ENCODE results near the gene HAUS5.

HAUS5 gene, protein sequence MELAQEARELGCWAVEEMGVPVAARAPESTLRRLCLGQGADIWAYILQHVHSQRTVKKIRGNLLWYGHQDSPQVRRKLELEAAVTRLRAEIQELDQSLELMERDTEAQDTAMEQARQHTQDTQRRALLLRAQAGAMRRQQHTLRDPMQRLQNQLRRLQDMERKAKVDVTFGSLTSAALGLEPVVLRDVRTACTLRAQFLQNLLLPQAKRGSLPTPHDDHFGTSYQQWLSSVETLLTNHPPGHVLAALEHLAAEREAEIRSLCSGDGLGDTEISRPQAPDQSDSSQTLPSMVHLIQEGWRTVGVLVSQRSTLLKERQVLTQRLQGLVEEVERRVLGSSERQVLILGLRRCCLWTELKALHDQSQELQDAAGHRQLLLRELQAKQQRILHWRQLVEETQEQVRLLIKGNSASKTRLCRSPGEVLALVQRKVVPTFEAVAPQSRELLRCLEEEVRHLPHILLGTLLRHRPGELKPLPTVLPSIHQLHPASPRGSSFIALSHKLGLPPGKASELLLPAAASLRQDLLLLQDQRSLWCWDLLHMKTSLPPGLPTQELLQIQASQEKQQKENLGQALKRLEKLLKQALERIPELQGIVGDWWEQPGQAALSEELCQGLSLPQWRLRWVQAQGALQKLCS

DNA sequence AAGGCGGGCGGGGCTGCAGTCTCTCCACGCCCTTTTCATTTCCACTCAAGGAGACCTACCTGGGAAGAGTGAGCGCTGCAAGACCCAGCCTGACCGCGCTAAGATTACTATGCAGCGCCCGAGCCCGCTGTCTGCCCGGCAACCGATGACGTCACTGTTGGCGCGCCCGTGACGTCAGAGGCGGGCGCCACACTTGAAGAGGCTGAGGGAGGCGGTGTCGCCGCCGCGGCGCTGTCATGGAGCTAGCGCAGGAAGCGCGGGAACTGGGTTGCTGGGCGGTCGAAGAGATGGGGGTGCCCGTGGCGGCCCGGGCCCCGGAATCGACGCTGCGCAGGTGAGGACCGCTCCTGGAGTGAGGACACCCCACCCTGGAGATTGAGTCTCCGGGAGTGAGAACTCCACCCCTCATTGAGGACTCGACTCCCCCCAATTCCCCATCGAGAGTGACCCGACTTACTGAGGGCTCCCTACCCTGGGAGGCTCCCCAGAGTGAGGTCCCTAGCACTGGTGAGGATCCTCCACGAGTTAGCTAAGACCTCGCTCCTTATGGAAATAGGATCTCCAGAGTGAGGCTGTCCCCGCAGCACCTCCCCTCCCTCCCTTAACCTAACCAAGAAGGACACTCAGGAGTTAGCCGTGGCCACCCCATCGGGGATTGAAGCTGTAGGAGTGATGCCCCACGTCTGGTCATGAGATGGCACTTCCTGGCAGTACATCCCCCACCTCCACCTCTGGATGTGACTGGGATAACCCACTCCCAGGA is at the start of gene HAUS5:
TSS of gene HAUS5 (plus strand) at position 177 of the 763 bp plus-strand sequence. CDS start at position 237, 60 bp downstream.
- H3K4me3 ChIP-seq (ENCODE audit: low read depth in 1 of 2, low read length in 2 of 2): peak within 1 kb of the TSS; percentile 87 to 97
- peak within 1 kb of the TSS; percentile 89 to 94 for H3K9ac ChIP-seq (ENCODE audit: low read depth in 1 of 2, low read length in 2 of 2)
- peaks cover 12% of the 10 kb centered on the region in 2 donors for H3K4me1 ChIP-seq (ENCODE audit: control insufficient read depth in 1 of 2, insufficient read depth in 2 of 2, low read length in 2 of 2)
- H3K27ac ChIP-seq (ENCODE audit: low read depth, low read length): no peak within 1 kb of the TSS
- H3K36me3 ChIP-seq (ENCODE audit: control insufficient read depth in 1 of 2, insufficient read depth in 2 of 2, low read length in 2 of 2): no peaks in the 10 kb centered on the region
- no peaks in the 10 kb centered on the region for H3K27me3 ChIP-seq (ENCODE audit: control insufficient read depth in 1 of 2, insufficient read depth in 2 of 2, low read length in 2 of 2)
- no peaks in the 10 kb centered on the region for H3K9me3 ChIP-seq (ENCODE audit: control insufficient read depth in 1 of 2, low read length in 2 of 2)

DNA sequence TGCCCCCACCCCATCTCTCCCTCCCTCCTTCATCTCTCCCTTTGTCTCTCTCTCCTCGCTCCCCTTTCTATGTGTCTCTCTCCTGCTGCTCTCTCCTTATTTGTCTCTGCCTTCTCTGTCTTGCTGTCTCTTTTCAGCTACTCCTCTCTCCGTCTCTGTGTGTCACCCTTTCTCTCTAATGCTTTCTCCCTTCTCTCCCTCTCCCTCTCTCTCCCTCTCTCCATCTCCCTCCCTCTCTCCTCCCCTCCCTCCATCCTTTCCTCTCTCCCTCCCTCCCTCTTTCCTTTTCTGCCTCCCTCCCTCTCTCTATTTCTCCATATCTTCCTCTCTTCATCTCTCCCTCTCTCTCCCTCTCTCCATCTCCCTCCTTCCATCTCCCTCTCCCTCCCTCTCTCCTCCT is 49.8 kb upstream of the HAUS5 start:
- Histone ChIP-seq H3K9me3 (ENCODE audit: control insufficient read depth in 1 of 2, low read length in 2 of 2) (no peaks in the 10 kb centered on the region), H3K27ac (ENCODE audit: low read depth, low read length) (no peak overlapping the region), H3K4me1 (ENCODE audit: control insufficient read depth in 1 of 2, insufficient read depth in 2 of 2, low read length in 2 of 2) (peaks cover 0 to 3% of the 10 kb centered on the region in 2 donors), H3K9ac (ENCODE audit: low read depth in 1 of 2, low read length in 2 of 2) (no peak overlapping the region), H3K36me3 (ENCODE audit: control insufficient read depth in 1 of 2, insufficient read depth in 2 of 2, low read length in 2 of 2) (no peaks in the 10 kb centered on the region), H3K4me3 (ENCODE audit: low read depth in 1 of 2, low read length in 2 of 2) (no peak overlapping the region), H3K27me3 (ENCODE audit: control insufficient read depth in 1 of 2, insufficient read depth in 2 of 2, low read length in 2 of 2) (peaks cover 20 to 26% of the 10 kb centered on the region in 2 donors)

DNA sequence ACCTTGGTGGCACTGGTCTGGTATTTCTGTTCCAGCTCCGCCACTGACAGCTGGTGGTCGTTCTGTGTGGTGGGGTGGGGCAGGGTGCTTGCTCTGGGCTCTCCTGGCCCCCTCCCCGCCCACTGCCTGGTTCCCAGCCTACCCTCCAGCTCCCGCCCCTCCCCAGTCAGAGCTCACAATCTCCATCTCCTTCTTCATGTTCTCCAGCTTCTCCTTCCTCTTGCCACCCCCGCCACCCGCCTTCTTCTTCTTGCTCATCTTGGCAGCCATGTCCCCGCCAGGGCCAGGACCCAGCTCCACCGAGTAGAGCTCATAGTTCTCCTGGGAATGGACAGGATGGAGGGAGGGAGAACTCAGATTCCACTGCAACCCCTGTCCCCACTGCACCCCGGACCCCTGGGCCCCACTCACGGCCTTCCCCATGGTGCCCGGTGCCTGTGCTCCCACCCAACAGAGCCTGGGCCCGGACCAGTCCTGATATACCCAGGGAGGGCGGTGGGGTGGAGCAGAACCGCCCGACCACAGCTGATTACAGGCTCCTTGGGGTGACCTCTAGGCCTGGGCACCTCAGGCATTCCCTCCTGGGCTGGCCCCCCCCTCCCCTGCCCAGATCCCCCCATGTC is 49.2 kb upstream of the HAUS5 start, which contains the start of gene ATP4A:
TSS of gene ATP4A (minus strand) at position 452 of the 623 bp plus-strand sequence. CDS start at position 423, 29 bp downstream.
- Histone ChIP-seq H3K9ac (ENCODE audit: low read depth in 1 of 2, low read length in 2 of 2) (no peak within 1 kb of the TSS), H3K27ac (ENCODE audit: low read depth, low read length) (no peak within 1 kb of the TSS), H3K27me3 (ENCODE audit: control insufficient read depth in 1 of 2, insufficient read depth in 2 of 2, low read length in 2 of 2) (peaks cover 20 to 26% of the 10 kb centered on the region in 2 donors), H3K36me3 (ENCODE audit: control insufficient read depth in 1 of 2, insufficient read depth in 2 of 2, low read length in 2 of 2) (no peaks in the 10 kb centered on the region), H3K4me1 (ENCODE audit: control insufficient read depth in 1 of 2, insufficient read depth in 2 of 2, low read length in 2 of 2) (no peaks in the 10 kb centered on the region), H3K9me3 (ENCODE audit: control insufficient read depth in 1 of 2, low read length in 2 of 2) (no peaks in the 10 kb centered on the region), H3K4me3 (ENCODE audit: low read depth in 1 of 2, low read length in 2 of 2) (no peak within 1 kb of the TSS)

DNA sequence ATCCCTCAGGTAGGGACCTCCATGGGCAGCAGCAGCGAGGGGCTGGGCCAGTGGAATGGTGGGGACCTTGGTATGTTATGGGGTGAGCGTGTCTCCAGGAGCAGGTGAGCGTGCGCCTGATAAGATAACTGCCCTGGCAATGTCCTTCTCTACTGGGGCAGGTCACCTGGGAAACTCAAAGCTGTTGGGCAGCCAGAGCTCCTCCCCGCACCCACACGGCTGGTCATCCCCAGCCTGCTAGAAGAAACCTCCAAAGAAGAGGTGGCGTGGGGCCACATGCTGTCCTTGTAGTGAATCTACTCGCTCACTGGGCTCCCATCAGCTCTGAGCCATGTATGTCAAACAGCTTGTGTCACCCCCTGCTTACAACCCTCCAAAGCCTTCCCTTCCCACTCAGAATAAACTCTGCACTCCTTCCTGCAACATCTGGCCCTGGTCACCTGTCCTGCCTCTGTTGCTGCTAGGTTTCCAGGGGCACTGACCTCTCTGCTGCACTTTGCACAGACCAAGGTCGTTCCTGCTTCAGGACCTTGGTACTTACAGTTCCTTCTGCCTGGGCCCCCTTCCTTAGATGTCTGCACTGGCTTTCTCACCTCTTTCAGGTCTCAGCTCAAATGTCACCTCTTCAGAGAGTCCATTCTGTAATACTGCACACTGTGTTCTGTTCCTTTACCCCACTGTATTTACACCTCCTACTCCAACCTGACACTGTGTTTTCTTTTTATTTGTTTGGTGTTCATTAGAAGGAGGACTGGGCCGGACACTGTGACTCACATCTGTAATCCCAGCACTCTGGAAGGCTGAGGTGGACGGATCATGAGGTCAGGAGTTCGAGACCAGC is 47.3 kb upstream of the HAUS5 start:
- Histone ChIP-seq H3K27me3 (ENCODE audit: control insufficient read depth in 1 of 2, insufficient read depth in 2 of 2, low read length in 2 of 2) (peaks cover 8 to 11% of the 10 kb centered on the region in 2 donors), H3K36me3 (ENCODE audit: control insufficient read depth in 1 of 2, insufficient read depth in 2 of 2, low read length in 2 of 2) (no peaks in the 10 kb centered on the region), H3K9me3 (ENCODE audit: control insufficient read depth in 1 of 2, low read length in 2 of 2) (no peaks in the 10 kb centered on the region)

DNA sequence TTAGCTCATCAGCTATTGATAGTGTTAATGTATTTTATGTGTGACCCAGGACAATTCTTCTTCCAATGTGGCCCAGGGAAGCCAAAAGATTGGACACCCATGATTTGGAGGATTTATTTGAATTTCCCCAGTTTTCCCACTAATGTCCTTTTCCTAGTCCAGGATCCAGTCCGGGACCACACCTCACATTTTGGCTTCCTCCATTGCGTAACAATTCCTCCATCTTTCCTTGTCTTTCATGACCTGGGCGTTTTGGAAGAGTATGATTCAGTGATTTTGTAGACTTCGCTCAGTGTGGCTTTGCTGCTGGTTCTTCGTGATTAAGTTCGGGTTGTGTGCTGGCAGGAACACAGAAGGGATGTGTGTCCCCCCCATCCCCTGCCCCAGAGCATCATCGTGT is 45.8 kb upstream of the HAUS5 start:
- no peaks in the 10 kb centered on the region for H3K9me3 ChIP-seq (ENCODE audit: control insufficient read depth in 1 of 2, low read length in 2 of 2)
- no peaks in the 10 kb centered on the region for H3K4me1 ChIP-seq (ENCODE audit: control insufficient read depth in 1 of 2, insufficient read depth in 2 of 2, low read length in 2 of 2)
- no peak overlapping the region for H3K4me3 ChIP-seq (ENCODE audit: low read depth in 1 of 2, low read length in 2 of 2)
- H3K27me3 ChIP-seq (ENCODE audit: control insufficient read depth in 1 of 2, insufficient read depth in 2 of 2, low read length in 2 of 2): peaks cover 3 to 15% of the 10 kb centered on the region in 2 donors
- H3K36me3 ChIP-seq (ENCODE audit: control insufficient read depth in 1 of 2, insufficient read depth in 2 of 2, low read length in 2 of 2): no peaks in the 10 kb centered on the region
- no peak overlapping the region for H3K27ac ChIP-seq (ENCODE audit: low read depth, low read length)
- H3K9ac ChIP-seq (ENCODE audit: low read depth in 1 of 2, low read length in 2 of 2): no peak overlapping the region

More for the DNA sequence above, 47.3 kb upstream of the HAUS5 start:
- Histone ChIP-seq H3K27ac (ENCODE audit: low read depth, low read length) (no peak overlapping the region), H3K4me1 (ENCODE audit: control insufficient read depth in 1 of 2, insufficient read depth in 2 of 2, low read length in 2 of 2) (no peaks in the 10 kb centered on the region), H3K4me3 (ENCODE audit: low read depth in 1 of 2, low read length in 2 of 2) (no peak overlapping the region), H3K9ac (ENCODE audit: low read depth in 1 of 2, low read length in 2 of 2) (no peak overlapping the region)

DNA sequence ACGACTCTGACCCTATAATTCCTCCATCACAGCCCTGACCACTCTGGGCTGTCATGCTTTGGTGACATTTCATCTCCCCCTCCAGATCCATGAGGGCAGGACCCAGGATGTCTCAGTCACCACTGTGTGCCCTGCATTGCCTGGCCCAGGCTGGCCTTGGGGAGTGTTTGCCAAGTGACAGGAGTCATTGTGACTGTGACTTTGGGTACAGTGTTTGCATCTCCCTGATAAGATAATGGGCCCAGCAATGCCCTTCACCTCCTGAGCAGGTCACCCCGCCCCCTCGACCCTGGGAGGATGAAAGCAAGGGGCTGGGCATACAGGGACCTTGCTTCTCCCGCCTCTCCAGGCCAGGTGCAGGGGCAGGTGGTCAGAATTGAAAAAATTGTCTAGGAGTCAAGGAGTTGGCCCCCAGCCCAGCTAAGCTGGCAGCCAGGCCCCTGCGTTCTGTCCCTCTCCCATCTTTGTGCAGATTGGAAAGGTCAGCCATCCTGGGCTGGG is 43.2 kb upstream of the HAUS5 start:
- Histone ChIP-seq H3K9me3 (ENCODE audit: control insufficient read depth in 1 of 2, low read length in 2 of 2) (no peaks in the 10 kb centered on the region), H3K4me1 (ENCODE audit: control insufficient read depth in 1 of 2, insufficient read depth in 2 of 2, low read length in 2 of 2) (no peaks in the 10 kb centered on the region), H3K36me3 (ENCODE audit: control insufficient read depth in 1 of 2, insufficient read depth in 2 of 2, low read length in 2 of 2) (no peaks in the 10 kb centered on the region), H3K27me3 (ENCODE audit: control insufficient read depth in 1 of 2, insufficient read depth in 2 of 2, low read length in 2 of 2) (peaks cover 0 to 9% of the 10 kb centered on the region in 2 donors), H3K9ac (ENCODE audit: low read depth in 1 of 2, low read length in 2 of 2) (no peak overlapping the region), H3K4me3 (ENCODE audit: low read depth in 1 of 2, low read length in 2 of 2) (no peak overlapping the region), H3K27ac (ENCODE audit: low read depth, low read length) (no peak overlapping the region)

DNA sequence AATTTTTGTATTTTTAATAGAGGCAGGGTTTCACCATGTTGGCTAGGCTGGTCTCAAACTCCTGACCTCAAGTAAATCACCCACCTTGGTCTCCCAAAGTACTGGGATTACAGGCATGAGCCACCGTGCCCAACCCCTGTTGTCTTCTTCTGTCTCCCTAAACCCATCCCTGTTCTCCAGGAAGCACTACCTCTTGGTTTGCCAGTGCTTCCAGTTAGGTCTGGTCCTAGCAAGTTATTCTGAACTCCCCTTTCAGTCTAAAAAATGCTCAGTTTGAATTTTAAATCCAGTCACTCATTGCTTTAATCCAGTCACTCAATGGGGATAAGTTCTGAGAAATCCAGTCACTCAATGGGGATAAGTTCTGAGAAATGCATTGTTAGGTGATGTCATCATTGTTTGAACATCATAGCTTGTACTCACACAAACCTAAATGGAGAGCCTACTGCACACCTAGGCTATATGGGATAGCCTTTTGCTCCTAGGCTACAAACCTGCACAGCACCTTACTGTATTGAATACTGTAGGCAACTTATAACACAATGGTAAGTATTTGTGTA is 41.0 kb upstream of the HAUS5 start:
- no peaks in the 10 kb centered on the region for H3K4me1 ChIP-seq (ENCODE audit: control insufficient read depth in 1 of 2, insufficient read depth in 2 of 2, low read length in 2 of 2)
- no peak overlapping the region for H3K27ac ChIP-seq (ENCODE audit: low read depth, low read length)
- peaks cover 0 to 6% of the 10 kb centered on the region in 2 donors for H3K27me3 ChIP-seq (ENCODE audit: control insufficient read depth in 1 of 2, insufficient read depth in 2 of 2, low read length in 2 of 2)
- H3K9ac ChIP-seq (ENCODE audit: low read depth in 1 of 2, low read length in 2 of 2): no peak overlapping the region
- peaks cover 10 to 11% of the 10 kb centered on the region in 2 donors for H3K9me3 ChIP-seq (ENCODE audit: control insufficient read depth in 1 of 2, low read length in 2 of 2)
- H3K4me3 ChIP-seq (ENCODE audit: low read depth in 1 of 2, low read length in 2 of 2): no peak overlapping the region
- no peaks in the 10 kb centered on the region for H3K36me3 ChIP-seq (ENCODE audit: control insufficient read depth in 1 of 2, insufficient read depth in 2 of 2, low read length in 2 of 2)

DNA sequence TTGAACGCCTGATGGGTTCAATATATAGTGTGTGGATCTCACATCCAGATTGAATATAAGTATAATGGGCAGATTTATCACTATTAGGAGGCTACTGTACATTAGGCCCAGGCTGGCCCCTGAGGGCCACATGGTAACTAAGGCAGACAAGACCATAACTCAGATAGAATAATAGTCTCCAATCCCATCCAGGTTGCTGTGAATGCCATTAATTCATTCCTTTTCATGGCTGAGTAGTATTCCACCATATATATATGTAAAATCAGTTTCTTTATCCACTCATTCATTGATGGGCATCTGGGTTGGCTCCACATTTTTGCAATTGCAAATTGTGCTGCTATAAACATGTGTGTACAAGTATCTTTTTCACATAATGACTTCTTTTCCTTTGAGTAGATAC is 34.6 kb upstream of the HAUS5 start:
- H3K36me3 ChIP-seq (ENCODE audit: control insufficient read depth in 1 of 2, insufficient read depth in 2 of 2, low read length in 2 of 2): no peaks in the 10 kb centered on the region
- H3K4me1 ChIP-seq (ENCODE audit: control insufficient read depth in 1 of 2, insufficient read depth in 2 of 2, low read length in 2 of 2): no peaks in the 10 kb centered on the region
- no peak overlapping the region for H3K9ac ChIP-seq (ENCODE audit: low read depth in 1 of 2, low read length in 2 of 2)
- no peak overlapping the region for H3K4me3 ChIP-seq (ENCODE audit: low read depth in 1 of 2, low read length in 2 of 2)
- H3K27me3 ChIP-seq (ENCODE audit: control insufficient read depth in 1 of 2, insufficient read depth in 2 of 2, low read length in 2 of 2): no peaks in the 10 kb centered on the region
- no peak overlapping the region for H3K27ac ChIP-seq (ENCODE audit: low read depth, low read length)
- peaks cover 20 to 24% of the 10 kb centered on the region in 2 donors for H3K9me3 ChIP-seq (ENCODE audit: control insufficient read depth in 1 of 2, low read length in 2 of 2)

DNA sequence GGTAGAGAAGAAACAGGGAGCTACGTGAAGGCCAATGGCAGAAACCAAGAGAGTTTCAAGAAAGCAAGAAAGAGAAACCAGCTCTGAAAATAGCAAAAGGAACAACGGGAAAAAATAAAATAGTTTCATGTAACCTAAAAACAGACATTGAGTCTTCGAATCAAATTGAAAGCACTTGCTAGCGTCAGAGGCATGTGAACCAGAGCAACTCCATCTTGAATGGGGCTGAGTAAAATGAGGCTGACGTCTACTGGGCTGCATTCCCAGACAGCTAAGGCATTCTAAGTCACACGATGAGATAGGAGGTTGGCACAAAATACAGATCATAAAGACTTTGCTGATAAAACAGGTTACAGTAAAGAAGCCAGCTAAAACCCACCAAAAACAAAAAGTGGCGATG is 33.8 kb upstream of the HAUS5 start:
- Histone ChIP-seq H3K27ac (ENCODE audit: low read depth, low read length) (no peak overlapping the region), H3K9ac (ENCODE audit: low read depth in 1 of 2, low read length in 2 of 2) (no peak overlapping the region), H3K4me3 (ENCODE audit: low read depth in 1 of 2, low read length in 2 of 2) (no peak overlapping the region), H3K27me3 (ENCODE audit: control insufficient read depth in 1 of 2, insufficient read depth in 2 of 2, low read length in 2 of 2) (no peaks in the 10 kb centered on the region), H3K36me3 (ENCODE audit: control insufficient read depth in 1 of 2, insufficient read depth in 2 of 2, low read length in 2 of 2) (no peaks in the 10 kb centered on the region), H3K4me1 (ENCODE audit: control insufficient read depth in 1 of 2, insufficient read depth in 2 of 2, low read length in 2 of 2) (no peaks in the 10 kb centered on the region), H3K9me3 (ENCODE audit: control insufficient read depth in 1 of 2, low read length in 2 of 2) (peaks cover 20 to 24% of the 10 kb centered on the region in 2 donors)

Measured in duodenal mucosa (tissue), 2 donors.